Measurements from ENCODE around the gene CCT5.
"Not testable (repeated sequence)": the region's sequence is repeated elsewhere in the genome, so short reads cannot be mapped to it uniquely, and the experiment has no call there.

CCT5 gene

GRCh38 chr5:10301842-10302610 is 51.9 kb downstream of the CCT5 start:
- no peak for DNase-seq (ENCODE audit: low read depth)

GRCh38 chr5:10303201-10303600 is 53.1 kb downstream of the CCT5 start:
- DNase-seq (ENCODE audit: low read depth) = no peak

- DNase-seq (ENCODE audit: low read depth) = no peak
These were observed 53.7 kb downstream of the CCT5 start for GRCh38 chr5:10303699-10304170.

- no peak for DNase-seq (ENCODE audit: low read depth)
These were observed 54.9 kb downstream of the CCT5 start for GRCh38 chr5:10304932-10305331.

- DNase-seq (ENCODE audit: low read depth) = no peak
These were observed 56.0 kb downstream of the CCT5 start for GRCh38 chr5:10306114-10306513.

- no peak for DNase-seq (ENCODE audit: low read depth)
These were observed 56.7 kb downstream of the CCT5 start for GRCh38 chr5:10306806-10307205.

- DNase-seq (ENCODE audit: low read depth) = no peak
These were observed 57.4 kb downstream of the CCT5 start, which contains the start of gene CMBL for GRCh38 chr5:10307206-10308148. Gene CMBL, minus strand, starts transcription at chr5:10307902. Its CDS starts 17,140 bp downstream, at chr5:10290762.

GRCh38 chr5:10308844-10309243 is 58.8 kb downstream of the CCT5 start:
- DNase-seq (ENCODE audit: low read depth) = no peak

GRCh38 chr5:10310066-10310779 is 60.1 kb downstream of the CCT5 start:
- DNase-seq (ENCODE audit: low read depth) = no peak

- DNase-seq (ENCODE audit: low read depth) = not testable (repeated sequence)
These were observed 60.9 kb downstream of the CCT5 start for GRCh38 chr5:10310835-10311570.

- DNase-seq (ENCODE audit: low read depth) = no peak
These were observed 61.7 kb downstream of the CCT5 start for GRCh38 chr5:10311595-10312425.

- DNase-seq (ENCODE audit: low read depth) = no peak
These were observed 65.1 kb downstream of the CCT5 start for GRCh38 chr5:10315201-10315600.

All from non-pigmented ciliary epithelial cell (primary cell).